Stimulated activated CD4-positive, alpha-beta T cell treated with anti-CD3 and anti-CD28 coated beads, Interleukin-4, amount 100 ng/mL, for 48 hours (primary cell): ENCODE results near the gene SNCG.
"Not testable (repeated sequence)": the region's sequence is repeated elsewhere in the genome, so short reads cannot be mapped to it uniquely, and the experiment has no call there.

Source experiments
- DNase-seq, 2 donors: peaks; one replicate each; pipeline ENCODE4 v3.0.0-alpha.2; 2020; ENCODE audit warnings: low read depth in 2 of 2

Gene SNCG

GRCh38 chr10:86958116-86958900 is at the start of gene SNCG:
Gene SNCG, plus strand, starts transcription at chr10:86958599. Its CDS starts 99 bp downstream, at chr10:86958698.
- DNase-seq: no peak

GRCh38 chr10:86914734-86915133 is 43.7 kb upstream of the SNCG start:
- no peak for DNase-seq

GRCh38 chr10:86918022-86918471 is 40.4 kb upstream of the SNCG start:
- no peak for DNase-seq

GRCh38 chr10:86922553-86922961 is 35.8 kb upstream of the SNCG start:
- DNase-seq: no peak

- no peak for DNase-seq
Measured at GRCh38 chr10:86929468-86930380, 28.7 kb upstream of the SNCG start.

GRCh38 chr10:86931872-86932271 is 26.5 kb upstream of the SNCG start:
- no peak for DNase-seq

GRCh38 chr10:86932674-86933073 is 25.7 kb upstream of the SNCG start:
- no peak for DNase-seq

GRCh38 chr10:86934162-86934711 is 24.2 kb upstream of the SNCG start:
- not testable (repeated sequence) for DNase-seq

- DNase-seq: no peak
Measured at GRCh38 chr10:86936661-86937501, 21.5 kb upstream of the SNCG start.

GRCh38 chr10:86937502-86938154 is 20.8 kb upstream of the SNCG start:
- no peak for DNase-seq

GRCh38 chr10:86938260-86938659 is 20.1 kb upstream of the SNCG start:
- DNase-seq: no peak

- DNase-seq: not testable (repeated sequence)
Measured at GRCh38 chr10:86940076-86940475, 18.3 kb upstream of the SNCG start.

- DNase-seq: no peak
Measured at GRCh38 chr10:86940677-86941076, 17.7 kb upstream of the SNCG start.

- no peak for DNase-seq
Measured at GRCh38 chr10:86941426-86941825, 17.0 kb upstream of the SNCG start.

GRCh38 chr10:86941991-86942421 is 16.4 kb upstream of the SNCG start:
- no peak for DNase-seq

- no peak for DNase-seq
Measured at GRCh38 chr10:86942441-86943315, 15.7 kb upstream of the SNCG start.

GRCh38 chr10:86943316-86944030 is 14.9 kb upstream of the SNCG start:
- DNase-seq: no peak

GRCh38 chr10:86944031-86944419 is 14.4 kb upstream of the SNCG start:
- DNase-seq: no peak

GRCh38 chr10:86944471-86944870 is 13.9 kb upstream of the SNCG start:
- no peak for DNase-seq
